Measurements from ENCODE around the gene NUTM1. TPM values are rescaled to one million over a fixed set of nuclear protein-coding genes. Genes with fewer than 3 reads are reported as not detected.

NUTM1 gene
- polyA plus RNA-seq, 1 donor (not counting 4 experiments of a cell fraction or from before 2014, with no cell fraction given) = not detected

DNA sequence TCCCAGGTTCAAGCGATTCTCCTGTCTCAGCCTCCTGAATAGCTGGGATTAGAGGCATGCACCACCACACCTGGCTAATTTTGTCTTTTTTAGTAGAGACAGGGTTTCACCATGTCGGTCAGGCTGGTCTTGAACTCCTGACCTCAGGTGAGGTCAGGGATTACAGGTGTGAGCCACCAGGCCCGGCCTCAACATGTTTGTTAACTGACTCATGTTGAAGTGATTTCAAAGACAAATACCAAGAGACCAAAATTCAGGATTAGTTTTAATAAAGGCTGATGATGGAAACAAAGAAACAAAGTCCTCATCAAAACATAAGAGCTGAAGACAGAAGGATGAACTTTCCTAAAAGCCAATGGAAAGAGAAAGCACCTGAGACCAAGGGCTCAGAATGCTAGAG is 42.1 kb upstream of the NUTM1 start:
- no peak overlapping the region for H2AFZ ChIP-seq (ENCODE audit: control insufficient read depth, low read length)
- no peaks in the 10 kb centered on the region for H3K4me1 ChIP-seq (ENCODE audit: control insufficient read depth, extremely low read depth, insufficient read depth, low read length)
- no peaks in the 10 kb centered on the region for H3K27me3 ChIP-seq (ENCODE audit: control insufficient read depth, extremely low read depth, insufficient read depth, low read length)
- H4K20me1 ChIP-seq (ENCODE audit: control insufficient read depth, extremely low read depth, insufficient read depth, low read length) = no peaks in the 10 kb centered on the region
- H3K9me1 ChIP-seq (ENCODE audit: control insufficient read depth, extremely low read depth, insufficient read depth, low read length) = no peaks in the 10 kb centered on the region
- no peak for TF ChIP-seq EZH2 (IDR thresholded peaks at IDR 0.05; ENCODE audit: low read length)
- TF ChIP-seq, protein P1, sequence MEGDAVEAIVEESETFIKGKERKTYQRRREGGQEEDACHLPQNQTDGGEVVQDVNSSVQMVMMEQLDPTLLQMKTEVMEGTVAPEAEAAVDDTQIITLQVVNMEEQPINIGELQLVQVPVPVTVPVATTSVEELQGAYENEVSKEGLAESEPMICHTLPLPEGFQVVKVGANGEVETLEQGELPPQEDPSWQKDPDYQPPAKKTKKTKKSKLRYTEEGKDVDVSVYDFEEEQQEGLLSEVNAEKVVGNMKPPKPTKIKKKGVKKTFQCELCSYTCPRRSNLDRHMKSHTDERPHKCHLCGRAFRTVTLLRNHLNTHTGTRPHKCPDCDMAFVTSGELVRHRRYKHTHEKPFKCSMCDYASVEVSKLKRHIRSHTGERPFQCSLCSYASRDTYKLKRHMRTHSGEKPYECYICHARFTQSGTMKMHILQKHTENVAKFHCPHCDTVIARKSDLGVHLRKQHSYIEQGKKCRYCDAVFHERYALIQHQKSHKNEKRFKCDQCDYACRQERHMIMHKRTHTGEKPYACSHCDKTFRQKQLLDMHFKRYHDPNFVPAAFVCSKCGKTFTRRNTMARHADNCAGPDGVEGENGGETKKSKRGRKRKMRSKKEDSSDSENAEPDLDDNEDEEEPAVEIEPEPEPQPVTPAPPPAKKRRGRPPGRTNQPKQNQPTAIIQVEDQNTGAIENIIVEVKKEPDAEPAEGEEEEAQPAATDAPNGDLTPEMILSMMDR (optimal IDR thresholded peaks at IDR 0.05 in 1 of 3, IDR thresholded peaks at IDR 0.05 in 1 of 3, conservative IDR thresholded peaks at IDR 0.05 in 1 of 3; ENCODE audit: extremely low read depth in 1 of 3, insufficient read depth in 2 of 3, low read length in 3 of 3) = no peak
- H3K9me3 ChIP-seq (ENCODE audit: control insufficient read depth, low read depth, low read length) = no peaks in the 10 kb centered on the region
- H3K4me3 ChIP-seq (ENCODE audit: control insufficient read depth in 2 of 3, extremely low read depth in 1 of 3, insufficient read depth in 2 of 3, low read depth in 1 of 3, low read length in 3 of 3) = no peak overlapping the region
- H3K79me2 ChIP-seq (ENCODE audit: control insufficient read depth, insufficient read depth, low read length) = no peaks in the 10 kb centered on the region
- no peak overlapping the region for H3K4me2 ChIP-seq (ENCODE audit: control insufficient read depth, extremely low read depth, insufficient read depth, low read depth, low read length)
- dilution Hi-C loops (cut with MboI; ENCODE audit: extremely low pct_ligation_motif_present, low sequenced_read_pairs) = no loop called here
- no peaks in the 10 kb centered on the region for H3K36me3 ChIP-seq (ENCODE audit: control insufficient read depth in 2 of 2, extremely low read depth in 1 of 2, insufficient read depth in 2 of 2, low read length in 2 of 2)
- no peak overlapping the region for H3K9ac ChIP-seq (ENCODE audit: control insufficient read depth, extremely low read depth, insufficient read depth, low read length)
- DNase-seq (ENCODE audit: low read depth, low spot score) (no peak), FAIRE-seq (no peak)
- H3K27ac ChIP-seq (ENCODE audit: control insufficient read depth, insufficient read depth, low read length) = no peak overlapping the region

DNA sequence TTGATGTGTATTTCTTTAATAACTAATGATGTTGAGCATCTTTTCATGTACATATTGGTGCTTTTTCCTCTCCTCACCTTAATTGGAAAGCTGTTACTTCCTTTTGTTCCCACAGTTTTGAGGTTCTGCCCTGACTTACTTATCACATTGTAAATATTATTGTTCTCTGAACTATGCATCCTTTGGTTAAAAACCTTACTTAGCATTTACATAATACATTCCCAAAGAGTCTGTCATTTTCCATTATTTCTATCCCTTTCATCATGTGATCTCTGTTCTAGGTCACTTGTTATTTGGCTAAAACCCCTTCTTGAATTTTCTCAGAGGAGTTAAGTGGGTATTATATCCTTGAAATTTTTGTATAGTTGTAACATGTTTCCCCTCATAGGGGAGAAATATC is 38.5 kb upstream of the NUTM1 start:
- H3K36me3 ChIP-seq (ENCODE audit: control insufficient read depth in 2 of 2, extremely low read depth in 1 of 2, insufficient read depth in 2 of 2, low read length in 2 of 2) = no peaks in the 10 kb centered on the region
- FAIRE-seq (no peak), DNase-seq (ENCODE audit: low read depth, low spot score) (no peak)
- dilution Hi-C loops (cut with MboI; ENCODE audit: extremely low pct_ligation_motif_present, low sequenced_read_pairs) = no loop called here
- no peak overlapping the region for H3K4me2 ChIP-seq (ENCODE audit: control insufficient read depth, extremely low read depth, insufficient read depth, low read depth, low read length)
- no peak for TF ChIP-seq EZH2 (IDR thresholded peaks at IDR 0.05; ENCODE audit: low read length)
- TF ChIP-seq, protein P1 (optimal IDR thresholded peaks at IDR 0.05 in 1 of 3, IDR thresholded peaks at IDR 0.05 in 1 of 3, conservative IDR thresholded peaks at IDR 0.05 in 1 of 3; ENCODE audit: extremely low read depth in 1 of 3, insufficient read depth in 2 of 3, low read length in 3 of 3) = no peak
- H3K4me3 ChIP-seq (ENCODE audit: control insufficient read depth in 2 of 3, extremely low read depth in 1 of 3, insufficient read depth in 2 of 3, low read depth in 1 of 3, low read length in 3 of 3) = no peak overlapping the region
- no peaks in the 10 kb centered on the region for H3K4me1 ChIP-seq (ENCODE audit: control insufficient read depth, extremely low read depth, insufficient read depth, low read length)
- H4K20me1 ChIP-seq (ENCODE audit: control insufficient read depth, extremely low read depth, insufficient read depth, low read length) = no peaks in the 10 kb centered on the region
- no peak overlapping the region for H3K9ac ChIP-seq (ENCODE audit: control insufficient read depth, extremely low read depth, insufficient read depth, low read length)
- H2AFZ ChIP-seq (ENCODE audit: control insufficient read depth, low read length) = no peak overlapping the region
- H3K9me1 ChIP-seq (ENCODE audit: control insufficient read depth, extremely low read depth, insufficient read depth, low read length) = no peaks in the 10 kb centered on the region
- no peaks in the 10 kb centered on the region for H3K79me2 ChIP-seq (ENCODE audit: control insufficient read depth, insufficient read depth, low read length)
- H3K27me3 ChIP-seq (ENCODE audit: control insufficient read depth, extremely low read depth, insufficient read depth, low read length) = no peaks in the 10 kb centered on the region
- no peaks in the 10 kb centered on the region for H3K9me3 ChIP-seq (ENCODE audit: control insufficient read depth, low read depth, low read length)
- H3K27ac ChIP-seq (ENCODE audit: control insufficient read depth, insufficient read depth, low read length) = no peak overlapping the region

Data from keratinocyte (primary cell).